ENCODE results near the gene SH3BP5L. TPM values are rescaled to one million over a fixed set of nuclear protein-coding genes. Genes with fewer than 3 reads are reported as not detected.

Gene SH3BP5L
- total and polyA plus RNA-seq, 7 donors = 18.6 to 52.7 (median 26.9) TPM

- 49 to 70% (median 65%) methylated on average over 2 of the region's 2 CpGs for WGBS, 3 donors
- Histone ChIP-seq H3K27me3 (ENCODE audit: insufficient read depth in 3 of 3, low read length in 2 of 3) (no peaks in the 10 kb centered on the region), H3K9me3 (no peaks in the 10 kb centered on the region), H3K27ac (peak overlapping the region; percentile 95), H3K36me3 (ENCODE audit: insufficient read depth in 1 of 2, low read depth in 1 of 2) (peaks cover 0 to 14% of the 10 kb centered on the region in 2 donors), H3K4me1 (peaks cover 57% of the 10 kb centered on the region), H3K4me3 (peak overlapping the region; percentile 83)
- peak in 1 of 4 donors; percentile 11 for ATAC-seq
- no peak for TF ChIP-seq CTCF (IDR thresholded peaks at IDR 0.05)
- intact Hi-C loops (cut with DNase I) = no loop called here
- DNase-seq = no peak
These were observed 2.2 kb downstream of the SH3BP5L start for GRCh38 chr1:248823517-248824001.

GRCh38 chr1:248822148-248823032, 3.3 kb downstream of the SH3BP5L start:
- no peaks in the 10 kb centered on the region for H3K27me3 ChIP-seq (ENCODE audit: insufficient read depth in 3 of 3, low read length in 2 of 3)
- 59 to 75% (median 62%) methylated on average over 15 of the region's 15 CpGs for WGBS, 3 donors
- H3K4me3 ChIP-seq = peak overlapping the region; percentile 83
- intact Hi-C loops (cut with DNase I) = no loop called here
- H3K4me1 ChIP-seq = peaks cover 57% of the 10 kb centered on the region
- no peaks in the 10 kb centered on the region for H3K9me3 ChIP-seq
- peaks cover 0 to 14% of the 10 kb centered on the region in 2 donors for H3K36me3 ChIP-seq (ENCODE audit: insufficient read depth in 1 of 2, low read depth in 1 of 2)
- peak overlapping the region; percentile 95 for H3K27ac ChIP-seq
- no peak for TF ChIP-seq CTCF (IDR thresholded peaks at IDR 0.05)
- ATAC-seq = peak in 3 of 4 donors; percentile 6 to 25 (median 25)
- DNase-seq = no peak

DNA sequence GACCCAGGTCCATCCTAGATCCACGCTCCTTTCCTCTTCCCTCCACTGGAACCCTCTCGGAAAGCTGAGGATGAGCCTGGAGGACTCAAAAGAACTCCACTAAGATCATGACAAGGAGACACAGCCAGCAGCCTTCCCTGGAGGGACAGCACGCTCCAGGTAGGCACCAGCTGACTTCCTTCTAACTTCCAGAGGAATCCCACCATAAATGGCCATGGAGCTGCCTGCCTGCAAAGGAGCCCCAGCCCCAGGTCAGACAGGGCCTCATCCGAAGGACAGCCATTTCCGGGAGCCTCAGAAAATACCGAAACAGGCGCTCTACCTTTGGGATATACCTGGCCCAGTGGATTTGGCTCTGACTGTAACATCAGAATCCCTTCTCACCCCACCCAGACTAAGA, 4.1 kb downstream of the SH3BP5L start:
- Histone ChIP-seq H3K4me1 (peaks cover 50% of the 10 kb centered on the region), H3K4me3 (no peak overlapping the region), H3K9me3 (no peaks in the 10 kb centered on the region), H3K36me3 (ENCODE audit: insufficient read depth in 1 of 2, low read depth in 1 of 2) (peaks cover 0 to 20% of the 10 kb centered on the region in 2 donors), H3K27ac (peak overlapping the region; percentile 95), H3K27me3 (ENCODE audit: insufficient read depth in 3 of 3, low read length in 2 of 3) (no peaks in the 10 kb centered on the region)
- 89 to 96% (median 89%) methylated on average over 7 of the region's 7 CpGs for WGBS, 3 donors
- intact Hi-C loops (cut with DNase I) = no loop called here
- ATAC-seq (no peak), DNase-seq (no peak)
- TF ChIP-seq CTCF (IDR thresholded peaks at IDR 0.05) = no peak

DNA sequence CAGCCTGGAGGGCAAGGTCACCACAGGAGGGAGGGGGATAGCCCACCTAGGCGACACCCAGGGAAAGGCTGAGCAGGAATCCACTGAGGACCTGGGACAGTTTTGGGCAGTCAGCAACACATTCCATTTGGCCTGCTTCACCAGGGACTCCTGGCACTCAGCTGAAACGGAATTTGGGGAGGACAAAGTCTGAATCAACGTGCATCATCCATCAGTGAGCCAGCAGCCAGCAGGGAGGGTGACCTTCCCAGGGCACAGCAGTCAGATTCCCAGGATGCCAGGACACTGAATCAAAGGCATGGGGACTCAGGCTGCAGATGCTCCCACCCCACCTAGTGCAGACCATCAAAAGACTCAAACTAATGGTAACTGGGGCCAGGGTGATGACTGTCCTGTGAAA, 4.6 kb downstream of the SH3BP5L start:
- no peak for TF ChIP-seq CTCF (IDR thresholded peaks at IDR 0.05)
- Histone ChIP-seq H3K27me3 (ENCODE audit: insufficient read depth in 3 of 3, low read length in 2 of 3) (no peaks in the 10 kb centered on the region), H3K4me1 (peaks cover 50% of the 10 kb centered on the region), H3K27ac (no peak overlapping the region), H3K9me3 (no peaks in the 10 kb centered on the region), H3K4me3 (no peak overlapping the region), H3K36me3 (ENCODE audit: insufficient read depth in 1 of 2, low read depth in 1 of 2) (peaks cover 0 to 25% of the 10 kb centered on the region in 2 donors)
- no peak for DNase-seq
- intact Hi-C loops (cut with DNase I) = no loop called here
- peak in 1 of 4 donors; percentile 32 for ATAC-seq
- 39 to 45% (median 40%) methylated on average over 3 of the region's 3 CpGs for WGBS, 3 donors
